Activated CD8-positive, alpha-beta memory T cell treated with anti-CD3 and anti-CD28 coated beads for 1 hour (primary cell): ENCODE results near the gene RBM3.

Experiments
- DNase-seq, 2 donors: peaks; one replicate each; pipeline ENCODE4 v3.0.0-alpha.2; 2020; ENCODE audit warnings: low read depth in 1 of 2; ENCODE audit errors: extremely low read depth in 1 of 2

Gene RBM3

GRCh38 chrX:48576108-48576507 is 1.8 kb downstream of the RBM3 start:
- DNase-seq: no peak

- DNase-seq: no peak
Observed at GRCh38 chrX:48578661-48579128, 4.4 kb downstream of the RBM3 start.

GRCh38 chrX:48579259-48579658 is 5.0 kb downstream of the RBM3 start:
- DNase-seq: no peak

GRCh38 chrX:48580662-48581061 is 6.4 kb downstream of the RBM3 start:
- no peak for DNase-seq

- DNase-seq: no peak
Observed at GRCh38 chrX:48584698-48585097, 10.4 kb downstream of the RBM3 start.

GRCh38 chrX:48589482-48590162 is 15.3 kb downstream of the RBM3 start:
- DNase-seq: no peak

GRCh38 chrX:48590203-48591103 is 16.2 kb downstream of the RBM3 start:
- DNase-seq: no peak

- DNase-seq: no peak
Observed at GRCh38 chrX:48591255-48591791, 17.0 kb downstream of the RBM3 start.

GRCh38 chrX:48592971-48593370 is 18.7 kb downstream of the RBM3 start:
- DNase-seq: no peak

- DNase-seq: no peak
Observed at GRCh38 chrX:48595929-48596328, 21.6 kb downstream of the RBM3 start.

GRCh38 chrX:48597353-48598264 is 23.3 kb downstream of the RBM3 start, which contains the start of gene WDR13:
TSS of gene WDR13 (plus strand) at chrX:48597492. CDS start at chrX:48597997, 505 bp downstream.
- peak; percentile 78 to 80 for DNase-seq

GRCh38 chrX:48598614-48599013 is 24.3 kb downstream of the RBM3 start:
- DNase-seq: no peak

GRCh38 chrX:48599341-48599740 is 25.1 kb downstream of the RBM3 start:
- DNase-seq: no peak

- no peak for DNase-seq
Observed at GRCh38 chrX:48600226-48600625, 25.9 kb downstream of the RBM3 start.

- DNase-seq: no peak
Observed at GRCh38 chrX:48601741-48602394, 27.6 kb downstream of the RBM3 start.

GRCh38 chrX:48604701-48605100 is 30.4 kb downstream of the RBM3 start:
- DNase-seq: no peak

GRCh38 chrX:48606091-48606490 is 31.8 kb downstream of the RBM3 start:
- DNase-seq: no peak

- no peak for DNase-seq
Observed at GRCh38 chrX:48611703-48612102, 37.4 kb downstream of the RBM3 start.

GRCh38 chrX:48613502-48614160 is 39.3 kb downstream of the RBM3 start:
- no peak for DNase-seq

- no peak for DNase-seq
Observed at GRCh38 chrX:48616576-48616975, 42.3 kb downstream of the RBM3 start.
